RPMI7951 (cell line): ENCODE measurements around the gene GPX7. TPM values are rescaled to one million over a fixed set of nuclear protein-coding genes. Genes with fewer than 3 reads are reported as not detected.
"Not testable (repeated sequence)": the region's sequence is repeated elsewhere in the genome, so short reads cannot be mapped to it uniquely, and the experiment has no call there.

ENCODE experiments used
- DNase-seq: peaks from one replicate; pipeline ENCODE4 v3.0.0-alpha.2; 2012; ENCODE audit warnings: low read depth
- total RNA-seq: library from RNA; depleted of rRNA; stranded (reverse); fragments of >200 nt; shearing (Covaris generic); gene quantifications from 2 replicates; pipeline ENCODE4 v1.2.3, GENCODE V29; 2014; rRNA removed

The GPX7 gene
- 32.6 and 38.9 TPM in 2 replicates for total RNA-seq

DNA sequence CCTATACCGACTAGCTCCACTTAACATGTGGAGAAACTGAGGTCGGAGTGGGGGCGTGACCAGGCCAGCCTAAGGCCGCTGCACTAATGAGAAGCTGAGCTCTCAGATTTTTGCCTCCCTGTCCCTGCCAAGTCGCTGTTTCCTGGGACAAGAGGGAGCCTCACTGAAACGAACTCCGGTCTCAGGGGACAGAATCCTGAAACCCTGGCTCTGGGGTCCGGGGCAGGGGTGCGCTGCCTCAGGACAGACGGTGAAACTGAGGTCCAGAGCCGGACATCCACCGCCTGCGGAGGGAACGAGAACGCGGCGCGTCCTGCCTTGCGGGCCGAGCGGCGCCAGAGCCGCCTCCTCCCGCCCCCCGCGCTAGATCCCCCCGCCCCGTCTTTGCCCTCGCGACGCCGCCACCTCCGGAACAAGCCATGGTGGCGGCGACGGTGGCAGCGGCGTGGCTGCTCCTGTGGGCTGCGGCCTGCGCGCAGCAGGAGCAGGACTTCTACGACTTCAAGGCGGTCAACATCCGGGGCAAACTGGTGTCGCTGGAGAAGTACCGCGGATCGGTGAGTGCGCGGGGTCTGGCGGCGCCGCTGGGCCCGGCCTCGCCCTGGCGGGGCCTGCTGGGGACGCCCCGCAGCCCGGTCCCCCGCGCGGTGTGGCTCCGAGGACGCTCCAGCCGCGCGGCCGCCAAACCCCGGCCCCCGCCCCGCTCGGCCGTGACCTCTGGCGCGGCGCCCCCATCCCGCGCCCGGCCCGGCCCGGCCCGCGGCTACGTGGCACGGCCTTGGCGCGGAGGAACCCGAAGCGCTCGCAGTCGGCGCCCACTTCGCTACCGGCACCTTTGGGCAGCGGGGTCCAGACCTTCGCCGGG is at the start of gene GPX7:
Gene GPX7, plus strand, starts transcription at position 381 of the 865 bp plus-strand sequence. Its CDS starts 39 bp downstream, at position 420.
- peak; percentile 54 for DNase-seq

DNA sequence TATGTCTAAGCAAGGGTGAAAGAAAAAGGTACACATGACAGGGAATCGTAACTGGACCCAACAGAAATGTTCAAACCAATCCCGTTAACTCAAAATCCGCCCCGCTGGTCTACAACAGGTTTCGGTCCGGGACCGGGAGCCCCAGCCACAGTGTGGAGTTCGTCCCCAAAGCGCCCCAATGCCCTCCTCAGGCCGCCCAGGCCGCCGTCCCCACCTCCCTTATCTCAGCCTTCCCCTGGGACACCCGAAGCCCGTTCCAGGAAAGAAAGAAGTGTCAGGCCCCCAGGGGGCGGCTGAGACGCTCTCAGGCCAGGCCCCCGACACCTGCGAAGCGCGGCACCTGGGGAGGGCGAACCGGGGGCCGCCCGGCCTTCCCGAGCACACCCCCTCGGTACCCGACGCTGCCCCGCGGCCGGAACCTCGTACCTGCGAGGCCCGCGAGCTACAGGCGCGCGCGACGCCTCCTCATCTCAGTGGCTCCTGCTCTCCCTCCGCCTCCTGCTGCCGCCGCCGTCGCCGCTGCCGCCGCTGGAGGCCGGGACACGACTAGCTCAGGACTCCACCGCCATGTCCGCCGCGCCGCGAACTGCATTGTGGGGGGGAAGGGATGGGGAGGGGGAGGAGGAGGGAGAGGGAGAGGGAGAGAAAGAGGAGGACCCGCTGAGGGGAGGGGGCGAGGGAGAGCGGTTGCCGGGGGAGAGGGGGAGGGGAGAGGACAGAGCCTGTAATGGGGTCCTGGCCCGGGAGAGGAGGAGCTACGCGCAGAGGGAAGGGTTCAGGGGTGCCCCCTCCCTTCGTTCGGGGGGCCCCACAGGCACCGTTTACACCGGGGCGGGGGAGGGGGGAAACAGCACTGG is 49.4 kb upstream of the GPX7 start, which contains the start of gene TUT4:
Gene TUT4, minus strand, starts transcription at position 588 of the 857 bp plus-strand sequence. CDS start 26,812 bp downstream, outside the sequence.
- DNase-seq, result peak; percentile 68

DNA sequence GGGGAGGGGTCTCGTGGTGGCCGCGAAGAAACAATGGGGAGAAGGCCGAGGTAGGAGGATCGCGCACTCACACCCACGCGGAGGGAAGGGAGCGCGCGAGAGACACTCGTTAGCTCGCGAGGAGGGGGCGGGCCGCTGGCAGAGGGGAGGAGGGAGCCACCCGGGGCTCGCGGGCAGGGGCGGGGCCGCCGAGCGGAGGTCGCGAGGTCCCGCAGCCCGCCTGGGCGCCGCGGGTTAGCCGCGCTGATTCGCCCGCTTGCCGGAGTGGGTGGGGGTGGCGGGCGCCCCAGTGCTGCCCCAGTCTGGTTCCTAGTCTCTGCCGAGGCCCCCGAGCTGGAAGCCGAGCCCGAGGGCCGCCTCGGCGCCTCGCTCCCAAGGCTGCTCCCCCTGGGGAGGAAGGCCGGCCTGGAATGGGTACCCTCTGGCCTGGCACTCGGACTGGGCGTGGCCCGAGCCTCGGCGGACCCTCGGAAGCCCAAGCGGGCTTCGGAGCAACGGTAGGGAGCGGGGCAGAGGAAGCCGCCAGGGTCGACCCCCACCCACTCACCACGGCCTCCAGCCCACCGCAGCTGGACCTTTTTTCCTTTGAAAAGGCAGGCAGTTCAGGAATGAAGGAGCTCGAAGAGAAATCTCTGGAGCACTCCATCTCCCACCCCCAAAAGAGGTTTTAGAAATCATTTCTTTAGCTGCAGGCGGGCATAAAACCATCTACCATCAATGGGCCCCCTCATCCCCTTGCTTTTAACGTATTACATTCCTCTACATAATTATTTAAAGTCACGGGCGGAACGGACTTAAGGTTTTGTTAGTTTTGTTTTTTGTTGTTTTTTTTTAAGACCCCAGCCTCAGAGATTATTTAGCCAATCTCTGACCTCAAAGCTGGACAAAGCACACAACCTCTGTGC is 48.6 kb upstream of the GPX7 start:
- peak; percentile 86 for DNase-seq

DNA sequence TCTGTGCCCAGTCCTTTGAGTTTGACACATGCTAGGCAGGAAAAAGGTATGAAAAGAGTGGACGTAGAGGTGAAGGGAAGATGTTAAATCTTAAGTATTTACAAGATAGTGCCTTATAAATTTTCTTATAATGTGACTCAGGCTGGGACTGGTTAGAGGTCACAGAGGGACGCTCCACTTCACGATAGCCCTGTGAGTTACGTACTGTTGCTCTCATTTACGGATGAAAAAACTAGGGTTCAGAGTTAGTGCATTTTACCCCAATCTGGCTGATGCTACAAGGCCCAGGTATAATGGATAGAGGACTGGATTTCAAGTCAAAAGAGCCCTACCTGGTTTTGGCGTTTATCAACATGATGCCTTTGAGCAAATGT is 47.9 kb upstream of the GPX7 start:
- no peak for DNase-seq

DNA sequence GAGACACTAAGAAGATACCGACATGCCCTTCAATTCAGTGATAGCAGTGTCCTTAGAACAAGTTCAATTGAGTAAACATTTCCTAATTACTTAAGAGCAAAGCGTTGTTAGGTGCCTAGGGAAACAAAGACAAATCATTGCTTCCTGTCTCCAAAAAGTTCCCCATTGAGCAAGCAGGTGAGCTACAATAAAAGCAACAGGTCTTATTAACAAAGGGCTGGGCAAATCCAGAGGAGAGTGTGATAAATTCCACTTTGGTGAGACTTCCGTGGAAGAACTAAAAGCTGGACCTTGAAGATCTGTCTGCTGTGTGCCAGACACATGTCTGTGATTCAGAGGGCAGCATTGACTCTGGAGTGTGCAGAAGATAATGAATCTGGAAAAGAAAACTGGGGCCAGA is 47.4 kb upstream of the GPX7 start:
- no peak for DNase-seq

DNA sequence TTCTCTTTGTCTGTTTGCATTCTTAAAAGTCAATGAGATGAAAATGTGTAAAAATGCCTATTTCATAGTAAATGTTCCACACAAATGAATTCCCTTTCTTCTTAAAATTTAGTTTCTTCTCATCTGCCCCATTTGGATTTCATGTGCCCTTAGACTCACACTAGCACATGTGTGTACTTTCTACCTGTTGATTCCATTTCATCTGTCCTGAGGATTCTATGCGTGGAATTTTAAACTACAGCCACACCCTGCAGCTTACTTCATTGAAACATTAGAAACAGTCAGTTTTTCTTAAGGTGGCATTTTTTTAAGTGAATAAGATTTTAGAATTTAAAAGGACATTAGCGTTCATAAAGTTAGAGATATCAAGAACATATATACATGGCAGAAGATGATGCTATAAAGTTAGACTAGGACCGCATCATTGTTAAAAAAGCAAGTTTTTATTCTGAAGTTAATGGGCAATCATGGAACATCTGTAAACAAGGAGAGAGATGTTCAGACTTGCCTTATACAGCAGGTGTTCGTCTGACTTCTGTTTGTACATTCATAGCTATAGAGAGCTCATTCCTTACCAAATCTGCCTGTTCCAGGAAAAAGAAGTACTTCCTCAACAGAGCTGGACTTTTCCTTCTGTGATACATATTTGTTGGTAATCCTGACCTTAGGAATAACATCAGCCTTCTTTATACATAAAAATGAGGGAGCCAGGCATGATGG is 45.4 kb upstream of the GPX7 start:
- DNase-seq, result no peak

DNA sequence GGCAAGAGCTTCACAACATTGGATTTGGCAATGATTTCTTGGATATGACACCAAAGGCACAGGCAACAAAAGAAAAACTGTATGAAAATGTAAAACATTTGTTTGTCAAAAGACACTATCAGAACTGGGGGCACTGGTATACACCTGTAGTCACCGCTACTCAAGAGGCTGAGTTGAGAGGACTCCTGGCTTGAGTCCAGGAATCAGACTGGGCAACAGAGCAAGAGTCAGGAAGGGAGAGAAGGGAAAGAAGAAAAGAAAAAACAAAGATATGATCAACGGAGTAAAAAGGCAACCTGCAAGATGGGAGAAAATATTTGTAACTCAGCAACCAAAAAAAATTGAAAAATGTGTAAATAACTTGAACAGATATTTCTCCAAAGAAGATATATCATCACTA is 43.2 kb upstream of the GPX7 start:
- DNase-seq, result no peak

DNA sequence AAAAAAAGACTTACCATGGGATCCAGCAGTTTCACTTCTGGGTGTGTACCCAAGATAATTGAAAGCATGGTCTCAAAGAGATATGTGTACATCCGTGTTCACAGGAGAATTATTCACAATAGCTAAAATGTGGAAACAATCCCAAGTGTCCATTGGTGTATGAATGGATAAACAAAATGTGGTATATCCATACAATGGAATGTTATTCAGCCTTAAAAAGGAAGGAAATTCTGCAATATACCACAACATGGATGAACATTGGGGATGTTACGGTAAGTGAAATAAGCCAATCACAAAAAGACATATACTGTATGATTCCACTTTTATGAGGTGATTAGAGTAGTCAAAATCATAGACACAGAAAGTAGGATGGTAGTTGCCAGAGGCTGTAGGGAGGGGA is 42.3 kb upstream of the GPX7 start:
- no peak for DNase-seq

DNA sequence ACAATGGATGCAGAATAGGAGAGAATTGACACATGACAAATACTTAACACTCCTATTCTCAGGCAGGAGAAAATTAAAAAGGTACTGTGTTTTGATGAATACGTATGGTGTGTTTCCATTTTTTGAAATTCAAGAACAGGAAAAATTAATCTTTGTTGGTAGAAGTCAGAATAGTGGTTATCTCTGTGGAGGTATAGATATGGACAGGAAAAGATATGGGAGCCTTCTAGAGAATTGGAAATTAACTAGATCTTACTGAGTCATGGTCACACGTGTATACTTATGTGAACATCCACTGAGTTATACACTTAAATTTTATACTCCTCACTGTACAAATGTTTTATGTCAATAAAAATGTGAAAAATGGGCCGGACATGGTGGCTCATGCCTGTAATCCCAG is 39.4 kb upstream of the GPX7 start:
- DNase-seq, result no peak

DNA sequence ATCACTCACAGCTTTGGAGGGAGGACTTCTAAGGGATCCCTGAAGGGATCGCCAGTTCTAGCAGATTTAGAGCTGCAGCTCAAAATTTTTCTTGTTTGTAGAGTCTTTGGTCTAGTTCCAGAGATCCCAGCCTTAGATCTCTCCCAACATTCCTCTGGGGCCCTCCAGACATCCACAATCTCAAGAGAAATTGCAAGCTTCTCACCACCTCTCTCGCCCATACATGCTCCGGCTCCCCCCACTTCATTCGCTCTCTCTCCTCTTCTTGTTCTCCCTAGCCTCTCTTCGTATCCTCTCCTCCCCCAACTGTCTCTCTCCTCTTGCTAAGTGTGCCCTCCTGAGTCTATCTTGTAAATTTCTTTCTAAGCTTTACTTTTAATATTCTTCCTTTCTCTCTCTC is 34.2 kb upstream of the GPX7 start:
- peak; percentile 15 for DNase-seq

DNA sequence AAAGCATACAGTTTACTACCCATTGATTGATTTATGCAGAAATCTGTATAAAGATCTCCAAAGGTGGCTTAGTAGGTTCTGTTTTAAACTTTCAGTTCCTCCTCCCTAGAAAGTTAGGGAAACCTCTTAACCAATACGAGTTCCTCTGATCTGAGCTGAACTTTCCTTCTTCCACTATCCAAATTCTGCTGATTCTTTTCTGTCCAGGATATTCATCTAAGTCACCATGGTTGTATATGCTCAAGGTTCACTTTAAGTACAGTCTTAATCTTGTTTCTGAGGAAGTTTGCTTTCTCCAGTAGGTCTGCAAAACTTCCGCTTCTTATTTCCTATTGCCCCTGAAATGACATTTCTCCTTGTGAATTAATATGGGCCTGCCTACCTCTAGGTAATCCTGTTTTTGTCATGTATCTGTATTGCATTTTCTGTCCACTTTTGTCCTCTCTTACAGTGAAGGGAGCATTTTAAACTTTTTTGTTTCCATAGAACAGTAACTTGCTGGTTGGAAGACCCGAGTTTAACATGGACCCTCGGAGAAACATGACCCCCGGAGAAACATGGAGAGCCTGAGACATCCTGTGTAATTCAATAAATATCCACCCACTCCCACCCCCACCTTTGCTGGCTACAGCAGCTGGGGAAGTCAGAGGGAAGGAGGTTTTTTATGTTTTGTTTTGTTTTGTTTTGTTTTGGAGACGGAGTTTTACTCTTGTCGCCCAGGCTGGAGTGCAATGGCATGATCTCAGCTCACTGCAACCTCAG is 32.5 kb upstream of the GPX7 start:
- DNase-seq, result no peak

DNA sequence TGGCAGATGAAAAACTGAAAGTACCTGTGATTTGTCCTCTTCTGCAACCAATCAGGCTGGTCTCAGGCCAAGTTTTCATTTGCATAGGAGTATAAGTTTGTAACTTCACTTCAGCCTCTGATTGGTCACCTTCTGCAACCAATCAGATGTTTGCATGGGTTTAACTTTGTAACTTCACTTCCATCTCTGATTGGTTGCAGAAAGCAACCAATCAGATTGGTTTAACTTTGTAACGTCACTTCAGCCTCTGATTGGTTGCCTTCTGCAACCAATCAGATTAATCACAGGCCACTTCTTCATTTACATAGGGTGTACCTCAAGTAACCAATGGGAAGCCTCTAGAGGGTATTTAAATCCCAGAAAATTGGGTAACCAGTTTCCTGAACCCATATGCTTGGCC is 30.4 kb upstream of the GPX7 start:
- peak; percentile 79 for DNase-seq

DNA sequence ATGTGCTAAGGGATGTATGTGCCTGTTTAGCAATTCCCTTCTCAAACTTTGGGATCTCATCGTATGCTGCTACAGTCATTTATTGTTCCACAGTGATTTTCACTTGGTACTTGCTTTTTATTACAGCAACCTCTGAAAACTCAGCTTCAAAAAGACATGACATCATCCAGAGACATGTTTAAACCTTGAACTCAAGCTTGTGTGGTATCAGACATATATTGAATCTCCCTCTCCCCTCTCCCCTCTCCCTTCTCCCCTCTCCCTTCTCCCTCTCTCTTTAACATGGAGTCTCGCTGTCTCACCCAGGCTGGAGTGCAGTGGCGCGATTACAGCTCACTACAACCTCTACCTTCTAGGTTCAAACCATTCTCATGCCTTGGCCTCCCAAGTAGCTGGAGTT is 29.8 kb upstream of the GPX7 start:
- DNase-seq, result no peak

DNA sequence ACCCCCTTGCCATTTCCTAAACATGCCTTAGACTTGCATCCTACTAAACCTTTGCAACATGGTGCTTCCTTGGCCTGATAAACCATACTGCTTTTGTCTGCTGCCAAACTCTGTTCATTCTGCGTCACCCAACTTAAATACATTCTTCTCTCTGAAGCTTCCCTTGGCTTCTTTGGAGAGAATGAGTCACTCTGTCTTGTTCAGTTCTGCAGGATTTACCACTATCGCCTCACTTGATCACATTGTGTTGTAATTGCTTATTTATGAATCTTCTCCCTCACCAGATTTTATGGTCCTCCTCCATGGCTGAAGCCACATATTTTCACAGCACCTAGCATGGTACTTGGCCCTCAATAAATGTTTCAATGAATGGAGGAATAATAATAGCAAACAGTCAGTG is 27.6 kb upstream of the GPX7 start:
- peak; percentile 89 for DNase-seq

DNA sequence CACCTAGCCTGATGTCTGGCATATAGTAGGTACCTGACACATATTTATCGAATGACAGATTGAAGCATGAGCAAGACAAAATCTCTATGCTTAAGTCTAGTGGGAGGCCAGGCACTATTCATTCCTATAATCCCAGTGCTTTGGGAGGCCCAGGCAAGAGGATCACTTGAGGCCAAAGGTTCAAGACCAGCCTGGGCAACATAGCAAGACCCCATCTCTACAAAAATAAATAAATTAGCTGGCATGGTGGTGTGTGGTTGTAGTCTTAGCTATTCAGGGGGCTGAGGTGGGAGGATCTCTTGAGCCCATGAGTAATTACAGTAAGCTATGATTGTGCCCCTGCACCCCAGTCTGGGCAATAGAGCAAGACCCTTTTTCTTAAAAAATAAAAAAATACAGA is 26.1 kb upstream of the GPX7 start:
- no peak for DNase-seq

DNA sequence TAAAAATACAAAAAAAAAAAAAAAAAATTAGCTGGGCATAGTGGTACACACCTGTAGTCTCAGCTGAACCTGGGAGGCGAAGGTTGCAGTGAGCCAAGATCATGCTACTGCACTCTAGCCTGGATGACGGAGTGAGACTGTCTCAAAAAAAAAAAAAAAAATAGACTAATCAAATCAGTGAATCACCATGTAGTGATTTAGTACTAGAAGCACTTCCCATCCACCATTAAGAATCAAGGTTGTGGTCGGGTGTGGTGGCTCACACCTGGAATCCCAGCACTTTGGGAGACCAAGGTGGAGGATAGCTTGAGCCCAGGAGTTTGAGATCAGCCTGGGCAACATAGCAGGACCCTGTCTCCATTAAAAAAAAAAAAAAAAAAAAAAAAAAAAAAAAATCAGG is 24.1 kb upstream of the GPX7 start:
- not testable (repeated sequence) for DNase-seq

DNA sequence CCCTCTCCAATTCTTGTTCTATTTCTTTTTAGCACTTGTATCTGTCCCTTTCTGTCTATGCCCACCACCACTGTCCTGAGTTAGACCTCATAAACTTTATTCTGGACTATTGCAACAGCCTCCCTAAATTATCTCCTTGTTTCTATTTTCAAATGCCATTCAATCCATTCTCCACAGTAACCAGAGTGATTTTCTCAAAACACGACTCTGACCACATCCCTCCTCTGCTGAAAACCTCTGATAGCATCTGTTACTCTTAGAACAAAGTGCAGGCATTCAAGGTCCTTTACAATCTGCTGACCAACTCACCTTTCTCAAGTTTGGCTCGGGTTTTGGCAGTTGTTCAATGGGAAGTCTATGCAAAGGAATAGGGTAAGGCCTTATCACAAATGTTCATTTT is 22.8 kb upstream of the GPX7 start:
- DNase-seq, result no peak

DNA sequence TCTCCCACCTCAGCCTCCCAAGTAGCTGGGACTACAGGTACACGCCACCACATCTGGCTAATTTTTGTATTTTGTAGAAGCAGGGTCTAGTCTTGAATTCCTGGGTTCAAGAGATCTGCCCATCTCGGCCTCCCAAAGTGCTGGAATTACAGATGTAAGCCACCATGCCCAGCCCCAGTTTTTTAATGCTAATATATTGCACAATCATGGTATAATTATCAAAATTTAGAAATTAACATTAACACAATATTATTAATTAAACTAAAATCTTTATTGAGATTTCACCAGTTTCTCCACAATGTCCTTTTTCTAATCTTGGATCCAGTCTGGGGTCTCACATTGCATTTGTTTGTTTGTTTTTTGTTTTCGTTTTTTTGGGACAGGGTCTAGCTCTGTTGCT is 21.9 kb upstream of the GPX7 start:
- no peak for DNase-seq

DNA sequence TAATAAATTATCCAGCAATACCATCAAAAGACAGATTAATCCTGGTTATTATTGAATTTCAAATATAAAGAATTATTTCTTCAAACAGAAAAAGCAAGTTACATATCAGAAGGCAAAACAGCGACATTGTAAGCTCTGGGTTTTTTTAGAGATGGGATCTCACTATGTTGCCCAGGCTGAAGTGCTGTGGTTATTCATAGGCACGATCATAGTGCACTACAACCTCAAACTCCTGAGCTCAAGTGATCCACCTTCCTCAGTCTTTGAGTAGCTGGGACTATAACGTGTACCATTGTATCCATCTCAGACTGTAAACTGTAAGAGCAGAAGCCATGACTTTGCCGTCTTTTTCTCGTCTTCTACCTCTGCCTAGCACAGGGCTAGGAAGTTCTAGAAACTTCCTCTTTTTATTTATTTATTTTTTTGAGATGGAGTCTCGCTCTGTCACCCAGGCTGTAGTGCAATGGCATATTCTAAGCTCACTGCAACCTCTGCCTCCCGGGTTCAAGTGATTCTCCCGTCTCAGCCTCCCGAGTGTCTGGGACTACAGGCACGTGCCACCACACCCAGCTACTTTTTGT is 20.0 kb upstream of the GPX7 start:
- DNase-seq, result no peak

DNA sequence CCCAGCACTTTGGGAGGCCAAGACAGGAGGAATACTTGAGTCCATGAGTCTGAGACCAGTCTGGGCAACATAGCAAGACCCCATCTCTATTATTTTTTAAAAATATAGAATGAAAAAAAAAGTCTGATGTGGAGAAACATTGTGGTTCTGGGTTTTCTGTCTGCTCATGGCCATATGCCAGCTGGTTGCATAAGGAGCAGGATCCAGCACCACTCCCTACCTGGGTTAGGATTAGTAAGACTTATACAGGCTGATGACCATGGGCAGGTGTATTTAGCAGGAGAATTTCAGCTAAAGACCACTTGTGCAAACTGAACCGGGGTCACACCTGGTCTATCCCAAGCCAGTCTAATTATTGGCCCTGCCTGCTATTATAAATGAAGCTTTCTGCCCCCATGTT is 16.7 kb upstream of the GPX7 start:
- no peak for DNase-seq
